ENCODE results near the gene SLC36A1. TPM values are rescaled to one million over a fixed set of nuclear protein-coding genes. Genes with fewer than 3 reads are reported as not detected.

The SLC36A1 gene
- total RNA-seq, 1 donor from 2014 or later = 3.8 TPM

DNA sequence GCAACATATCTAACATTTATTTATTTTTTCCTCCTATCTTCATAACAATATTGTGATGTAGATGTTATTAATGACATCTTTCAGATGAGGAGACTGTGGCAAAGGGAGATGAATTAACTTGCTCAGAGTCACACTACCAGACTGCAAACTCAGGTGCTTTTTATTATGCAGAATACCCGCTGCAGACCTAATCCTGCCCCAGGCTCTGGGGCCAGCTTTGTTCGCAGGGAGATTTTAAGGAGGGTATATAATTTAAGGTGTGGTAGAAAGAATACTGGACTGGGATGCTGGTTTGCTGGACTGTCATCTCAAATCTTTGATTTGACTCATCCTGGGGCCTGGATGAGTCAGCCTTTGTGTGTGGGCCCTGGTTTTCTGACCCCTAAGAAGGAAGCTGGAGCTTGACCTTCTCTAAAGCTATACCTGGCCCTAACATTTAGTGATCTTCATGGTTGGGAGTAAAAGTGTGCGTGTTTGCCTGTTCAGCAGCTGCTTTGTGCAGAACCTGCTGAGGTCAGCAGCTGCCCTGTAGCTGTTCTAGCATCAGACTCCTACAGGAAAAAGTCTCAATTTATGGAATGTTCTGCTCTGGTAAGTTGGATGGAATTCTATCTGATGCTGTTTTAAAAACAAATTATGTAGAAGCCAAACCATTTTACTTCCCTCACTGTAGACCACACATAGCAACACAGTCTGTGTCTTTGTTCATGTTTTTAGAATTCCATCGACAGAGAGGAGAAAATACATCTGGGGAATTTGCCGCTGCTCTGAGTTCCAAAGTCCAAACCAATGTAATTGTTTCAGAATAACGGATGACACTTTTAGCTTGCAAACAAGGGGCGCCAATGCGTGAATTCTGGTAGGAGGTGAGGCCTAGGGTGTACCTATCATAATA is 4.5 kb downstream of the SLC36A1 start:
- peak; percentile 51 for DNase-seq (ENCODE audit: low read depth)

DNA sequence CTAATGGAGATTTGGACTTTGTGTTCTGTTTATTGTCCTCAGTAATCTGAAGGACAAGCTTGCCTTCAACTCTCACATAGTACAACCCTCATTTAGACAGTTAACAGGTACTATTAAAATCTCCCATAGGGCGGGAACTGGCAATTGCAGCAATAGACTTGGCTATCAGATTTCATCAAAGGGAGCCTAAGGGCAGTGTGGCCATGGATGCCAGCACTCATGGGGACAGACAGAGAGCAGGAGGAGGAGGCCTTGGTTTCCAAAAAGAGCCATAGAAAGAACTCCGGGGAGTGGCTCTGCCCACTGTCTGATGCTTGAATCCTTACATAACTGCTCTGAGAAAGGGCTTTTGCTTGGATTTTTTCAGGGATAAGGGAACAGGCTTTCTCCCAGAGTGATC is 6.8 kb downstream of the SLC36A1 start:
- no peak for DNase-seq (ENCODE audit: low read depth)

DNA sequence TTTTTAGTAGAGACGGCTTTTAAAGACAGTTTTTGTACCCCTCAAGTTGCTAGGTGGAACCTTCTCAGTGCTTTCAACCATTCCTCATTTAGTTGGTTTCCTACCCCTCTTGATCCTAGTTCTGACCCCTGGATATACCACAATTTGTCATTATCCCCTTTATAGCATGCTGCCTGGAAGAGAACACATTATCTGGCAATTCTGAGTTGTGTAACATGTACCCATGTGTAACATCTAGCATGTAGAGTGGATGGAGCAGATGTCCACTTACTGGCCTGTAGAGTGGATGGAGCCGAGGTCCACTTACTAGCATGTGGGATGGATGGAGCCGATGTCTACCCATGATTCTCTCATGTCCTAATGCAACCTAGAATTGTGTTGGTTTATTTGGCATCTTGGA is 7.5 kb downstream of the SLC36A1 start:
- DNase-seq (ENCODE audit: low read depth) = no peak

GRCh38 chr5:151456321-151456940 is 9.0 kb downstream of the SLC36A1 start:
- DNase-seq (ENCODE audit: low read depth) = no peak

- DNase-seq (ENCODE audit: low read depth) = no peak
Measured at GRCh38 chr5:151458314-151458713, 10.9 kb downstream of the SLC36A1 start.

- DNase-seq (ENCODE audit: low read depth) = peak; percentile 58
Measured at GRCh38 chr5:151459680-151460324, 12.4 kb downstream of the SLC36A1 start.

DNA sequence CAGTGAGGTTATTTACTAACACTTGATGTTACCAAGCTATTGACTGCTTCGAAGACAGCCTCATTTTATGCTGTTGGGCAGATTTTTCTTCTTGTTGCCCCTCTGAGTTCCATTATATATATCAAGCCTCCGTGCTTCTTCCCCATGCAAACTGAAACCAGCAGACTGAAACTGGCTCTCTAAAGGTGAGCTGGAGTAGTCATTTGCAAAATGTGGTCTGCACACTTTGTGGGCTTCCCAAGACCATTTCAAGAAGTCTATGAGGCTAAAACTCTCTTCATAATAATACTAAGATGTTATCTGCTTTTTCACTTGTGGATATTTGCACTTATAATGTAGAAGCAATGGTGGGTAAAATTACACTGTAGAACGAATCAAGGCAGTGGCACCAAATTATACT is 13.9 kb downstream of the SLC36A1 start:
- DNase-seq (ENCODE audit: low read depth) = no peak

DNA sequence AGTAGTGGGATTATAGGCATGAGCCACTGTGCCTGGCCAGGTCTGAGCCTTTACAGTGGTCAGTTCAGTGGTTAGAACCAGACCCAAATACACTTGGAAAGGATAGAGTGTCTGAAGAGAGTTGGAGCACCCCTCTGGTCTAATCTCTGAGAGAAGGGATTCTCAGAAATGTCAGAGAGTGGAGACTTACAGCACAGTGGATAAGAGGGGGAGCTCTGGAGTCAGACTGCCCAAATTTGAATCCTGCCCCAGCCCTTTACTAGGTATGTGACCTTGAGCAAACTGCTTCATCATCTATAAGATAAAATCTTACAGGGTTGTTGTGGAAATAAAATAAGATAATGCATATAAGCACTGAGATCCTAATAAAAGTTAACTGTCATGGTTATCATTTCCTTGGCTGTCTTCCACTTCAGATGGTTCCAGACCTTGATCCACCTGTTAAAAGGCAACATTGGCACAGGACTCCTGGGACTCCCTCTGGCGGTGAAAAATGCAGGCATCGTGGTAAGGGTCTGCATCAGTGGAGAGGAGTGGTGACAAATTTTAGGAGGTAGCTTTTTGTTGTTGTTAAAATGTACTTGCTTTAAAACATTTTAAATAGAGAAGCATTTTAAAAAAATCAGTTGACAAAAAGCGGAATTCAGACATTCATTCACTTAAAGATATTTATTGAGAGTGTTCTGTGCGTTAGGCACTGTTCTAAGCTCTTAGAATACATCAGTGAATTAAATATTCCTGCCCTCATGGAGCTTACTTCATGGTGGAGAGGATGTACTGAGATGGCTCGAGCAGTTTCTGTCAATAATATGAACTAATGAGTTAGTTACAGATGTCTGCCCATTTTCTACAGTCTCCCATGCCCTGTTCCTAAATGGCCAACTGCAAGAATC is 16.0 kb downstream of the SLC36A1 start:
- no peak for DNase-seq (ENCODE audit: low read depth)

DNA sequence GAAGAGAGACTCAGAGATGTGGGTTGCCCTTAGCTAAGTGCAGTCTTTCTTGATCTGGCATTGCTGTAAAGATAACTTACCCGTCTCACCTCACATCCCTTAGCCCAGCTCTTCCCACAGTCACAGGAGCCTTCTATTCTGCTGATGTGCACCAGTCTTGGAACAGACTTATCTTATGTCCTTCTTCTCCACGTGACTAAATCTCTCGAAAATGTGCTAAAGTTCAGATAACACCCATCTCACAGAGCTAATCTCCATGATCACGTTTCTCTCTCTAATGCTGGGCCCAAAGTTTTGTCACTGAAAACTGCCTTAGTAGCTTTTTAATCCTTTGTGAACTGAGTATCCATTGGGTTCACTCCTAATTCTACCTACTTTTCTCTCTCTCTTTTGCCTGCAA is 16.7 kb downstream of the SLC36A1 start:
- no peak for DNase-seq (ENCODE audit: low read depth)

- DNase-seq (ENCODE audit: low read depth) = no peak
Measured at GRCh38 chr5:151465476-151465875, 18.1 kb downstream of the SLC36A1 start.

GRCh38 chr5:151467576-151467975 is 20.2 kb downstream of the SLC36A1 start:
- DNase-seq (ENCODE audit: low read depth) = no peak

DNA sequence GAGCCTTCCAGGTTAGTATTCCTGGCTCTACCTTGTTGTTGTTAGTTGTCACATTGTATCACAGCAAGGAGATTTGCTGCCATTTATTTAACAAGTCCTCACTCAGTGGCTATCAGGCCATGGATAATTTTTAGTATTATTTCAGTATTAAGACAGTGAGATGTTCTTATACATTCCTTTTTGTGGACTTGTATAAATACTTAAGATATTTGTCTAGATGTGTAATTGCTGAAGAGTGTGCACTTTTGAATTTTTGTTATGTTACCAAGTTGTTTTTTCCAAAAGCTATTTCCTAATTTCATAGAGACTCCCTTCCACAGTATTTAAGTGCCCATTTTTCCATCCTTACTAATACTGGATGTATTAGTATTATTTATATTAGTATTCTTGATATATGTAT is 22.0 kb downstream of the SLC36A1 start:
- no peak for DNase-seq (ENCODE audit: low read depth)

- no peak for DNase-seq (ENCODE audit: low read depth)
Measured at GRCh38 chr5:151469992-151470391, 22.6 kb downstream of the SLC36A1 start.

DNA sequence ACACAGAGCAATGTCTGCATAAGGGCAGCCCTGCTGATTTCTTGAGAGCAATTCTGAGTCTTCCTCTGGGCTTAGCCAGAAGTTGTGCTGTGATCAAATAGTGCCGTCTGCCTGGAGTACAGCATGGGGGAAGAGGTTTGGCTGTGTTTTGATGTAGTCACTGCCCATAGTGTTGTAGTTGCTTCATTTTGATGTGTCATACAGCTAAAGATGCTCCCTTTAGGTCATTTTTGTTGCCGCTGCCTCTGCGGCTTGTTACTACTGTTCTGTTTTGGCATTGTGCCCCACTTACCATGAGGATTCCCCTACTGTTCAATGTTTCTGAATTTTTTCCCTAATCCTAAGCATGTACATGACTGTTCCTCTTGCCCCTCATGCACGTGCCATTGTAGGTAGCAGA is 23.0 kb downstream of the SLC36A1 start:
- DNase-seq (ENCODE audit: low read depth) = no peak

- DNase-seq (ENCODE audit: low read depth) = no peak
Measured at GRCh38 chr5:151471276-151471675, 23.9 kb downstream of the SLC36A1 start.

DNA sequence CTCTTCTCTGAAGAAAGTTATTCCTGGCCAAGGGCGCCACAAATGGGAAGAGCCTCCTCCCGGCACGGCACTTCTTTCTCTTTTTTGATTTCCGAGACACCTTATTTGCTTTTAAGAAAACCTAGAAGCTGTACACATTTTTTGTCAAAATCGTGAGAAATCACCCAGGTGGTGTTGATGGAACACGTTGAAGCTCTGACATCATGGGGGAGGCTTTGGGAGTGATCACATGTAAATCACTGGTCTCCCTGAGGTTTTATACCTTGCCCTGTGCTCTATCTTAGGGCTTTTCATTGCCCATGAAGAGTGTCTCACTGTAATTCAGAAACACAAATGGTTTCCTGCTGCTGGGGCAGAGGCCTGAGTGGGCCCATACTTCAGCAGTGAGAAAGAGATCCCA is 27.4 kb downstream of the SLC36A1 start:
- no peak for DNase-seq (ENCODE audit: low read depth)

GRCh38 chr5:151475388-151475787 is 28.0 kb downstream of the SLC36A1 start:
- no peak for DNase-seq (ENCODE audit: low read depth)

DNA sequence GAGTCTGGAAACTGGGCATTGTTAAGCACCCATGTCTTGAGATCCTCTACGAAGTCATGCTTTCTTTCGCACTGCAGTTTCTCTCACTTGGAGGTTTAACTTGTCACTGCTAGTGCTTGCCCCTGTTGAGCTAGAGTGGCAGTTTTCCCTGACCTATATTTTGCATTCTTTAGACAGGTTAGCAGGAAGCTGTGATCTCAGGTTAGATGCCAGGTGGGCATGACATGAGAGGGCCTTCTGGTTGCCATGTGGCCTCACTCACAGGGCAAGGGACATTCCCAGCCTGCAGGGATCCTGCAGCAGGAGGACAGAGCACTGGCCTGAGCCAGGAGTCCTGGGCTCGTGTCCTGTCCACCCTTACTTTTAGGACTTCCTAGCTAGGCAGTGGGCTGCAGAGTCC is 28.6 kb downstream of the SLC36A1 start:
- DNase-seq (ENCODE audit: low read depth) = no peak

DNA sequence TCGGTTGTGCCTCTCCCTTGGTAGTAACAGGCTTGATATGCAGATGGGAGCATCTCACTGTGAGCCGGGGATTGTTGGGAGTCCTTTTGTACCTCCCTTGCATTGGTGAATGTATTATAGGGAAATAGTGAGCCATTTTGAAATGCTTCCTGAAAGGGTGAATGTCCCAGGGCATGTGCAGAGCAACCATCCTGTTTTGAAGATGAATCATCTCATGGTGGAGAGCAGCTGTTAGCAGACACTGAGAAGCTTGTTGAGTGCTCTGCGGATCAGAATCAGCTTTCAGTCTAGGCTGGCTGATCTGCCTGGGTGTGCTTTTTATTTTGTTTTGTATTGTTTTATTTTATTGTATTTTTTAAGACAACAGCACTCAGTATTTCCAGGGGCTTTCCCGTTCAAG is 29.7 kb downstream of the SLC36A1 start:
- DNase-seq (ENCODE audit: low read depth) = no peak

DNA sequence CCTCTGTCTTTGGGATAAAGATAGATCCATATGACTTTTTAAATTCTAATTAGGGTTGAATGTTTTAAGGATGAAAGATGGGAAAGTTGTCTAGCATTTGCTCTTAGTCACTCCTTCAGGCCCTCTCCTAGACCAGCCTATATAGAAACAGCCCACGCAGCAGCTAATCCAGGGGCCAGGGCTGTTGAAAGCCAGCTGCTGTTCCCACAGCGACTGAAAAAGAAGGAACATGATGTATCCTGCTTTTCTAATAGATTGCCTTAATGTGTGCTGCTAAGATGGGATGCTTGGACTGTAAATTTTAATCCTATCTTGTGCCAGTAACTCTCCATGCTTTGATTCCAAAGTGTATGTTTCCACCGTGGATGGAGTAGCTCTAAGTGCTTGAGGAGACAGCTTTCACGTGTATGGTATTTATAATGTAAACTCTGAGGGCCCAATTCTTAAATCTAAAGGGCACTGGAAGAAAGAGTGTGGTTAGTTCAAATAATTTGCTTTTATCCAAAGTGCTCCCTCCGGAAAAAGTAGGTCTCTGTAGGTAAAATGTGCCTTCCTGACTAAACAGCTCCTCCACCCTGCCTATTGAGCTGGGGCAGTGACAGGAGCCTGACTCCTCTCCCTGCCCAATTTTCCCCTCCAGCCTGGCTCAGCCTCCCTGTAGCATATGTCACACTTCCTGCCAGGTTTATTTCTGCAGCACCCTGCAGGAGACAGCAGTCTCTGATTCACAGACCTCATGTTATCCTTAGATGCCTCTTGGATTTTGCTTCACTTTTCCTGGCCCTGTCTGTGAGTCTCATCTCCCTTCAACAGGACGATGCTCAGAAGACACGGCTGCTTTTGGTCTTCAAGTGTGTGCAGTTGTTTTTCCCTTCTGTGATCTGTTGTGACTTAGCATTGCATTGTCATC is 33.2 kb downstream of the SLC36A1 start:
- no peak for DNase-seq (ENCODE audit: low read depth)

DNA sequence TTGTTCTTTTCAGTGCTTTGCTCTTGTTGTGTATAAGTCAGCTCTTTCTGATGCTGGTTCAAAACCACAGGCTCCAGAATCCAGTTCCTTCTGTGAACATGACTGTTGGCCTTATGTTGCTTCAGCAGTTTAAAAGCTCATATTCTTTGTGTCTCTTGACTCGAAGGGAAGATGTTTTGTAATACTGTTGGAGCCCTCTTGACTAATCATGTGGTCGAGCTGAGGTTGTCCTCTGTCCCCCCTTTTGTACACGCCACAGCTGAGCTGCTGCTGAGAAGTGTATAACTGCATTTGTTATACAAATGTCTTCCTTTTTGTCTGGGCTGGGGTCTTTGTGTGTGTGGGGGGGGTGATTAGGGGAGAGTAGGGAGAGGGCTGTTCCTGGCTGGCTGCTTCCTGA is 35.8 kb downstream of the SLC36A1 start:
- peak; percentile 56 for DNase-seq (ENCODE audit: low read depth)

Measured in renal cortical epithelial cell (primary cell).